A673 (cell line): ENCODE data around the gene PJA2.

Source experiments
- EZH2 ChIP-seq: fragments of 200-600 bp; sonication (generic); IDR thresholded peaks from 2 replicates; pipeline ENCODE4 v1.6.1; 2017; ENCODE audit warnings: borderline replicate concordance, low read depth, mild to moderate bottlenecking, mixed read lengths, antibody characterized with exemption, low read length; ENCODE audit not compliant: poor library complexity, severe bottlenecking
- TF ChIP-seq, protein P1 (sequence below): fragments of 300-800, 200-600 bp; sonication (generic); conservative IDR thresholded peaks from 2 replicates; pipeline ENCODE4 v1.5.1; 2017; ENCODE audit warnings: low read depth, mild to moderate bottlenecking, antibody characterized with exemption, low read length, moderate library complexity, mixed read lengths

DNA sequence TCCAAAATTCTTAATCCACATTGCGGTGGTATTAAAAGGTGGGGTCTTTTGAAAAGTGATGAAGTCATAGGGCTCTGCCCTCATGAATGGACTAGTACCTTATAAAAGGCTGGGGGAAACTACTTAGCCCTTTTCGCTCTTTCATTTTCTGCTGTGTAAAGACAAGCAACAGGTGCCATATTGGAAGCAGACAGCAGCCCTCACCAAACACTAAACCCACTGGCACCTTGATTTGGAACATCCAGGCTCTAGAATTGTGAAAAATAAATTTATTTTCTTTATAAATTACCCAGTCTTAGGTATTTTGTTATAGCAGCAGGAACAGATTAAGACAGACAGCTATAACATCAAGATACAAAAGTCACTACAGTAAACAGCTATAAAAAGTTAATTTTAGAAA lies 12.8 kb downstream of the PJA2 start:
- TF ChIP-seq, protein P1, sequence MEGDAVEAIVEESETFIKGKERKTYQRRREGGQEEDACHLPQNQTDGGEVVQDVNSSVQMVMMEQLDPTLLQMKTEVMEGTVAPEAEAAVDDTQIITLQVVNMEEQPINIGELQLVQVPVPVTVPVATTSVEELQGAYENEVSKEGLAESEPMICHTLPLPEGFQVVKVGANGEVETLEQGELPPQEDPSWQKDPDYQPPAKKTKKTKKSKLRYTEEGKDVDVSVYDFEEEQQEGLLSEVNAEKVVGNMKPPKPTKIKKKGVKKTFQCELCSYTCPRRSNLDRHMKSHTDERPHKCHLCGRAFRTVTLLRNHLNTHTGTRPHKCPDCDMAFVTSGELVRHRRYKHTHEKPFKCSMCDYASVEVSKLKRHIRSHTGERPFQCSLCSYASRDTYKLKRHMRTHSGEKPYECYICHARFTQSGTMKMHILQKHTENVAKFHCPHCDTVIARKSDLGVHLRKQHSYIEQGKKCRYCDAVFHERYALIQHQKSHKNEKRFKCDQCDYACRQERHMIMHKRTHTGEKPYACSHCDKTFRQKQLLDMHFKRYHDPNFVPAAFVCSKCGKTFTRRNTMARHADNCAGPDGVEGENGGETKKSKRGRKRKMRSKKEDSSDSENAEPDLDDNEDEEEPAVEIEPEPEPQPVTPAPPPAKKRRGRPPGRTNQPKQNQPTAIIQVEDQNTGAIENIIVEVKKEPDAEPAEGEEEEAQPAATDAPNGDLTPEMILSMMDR: no peak
- no peak for TF ChIP-seq EZH2
